CD4-positive, alpha-beta T cell (primary cell): ENCODE results near the gene RNF44. TPM values are rescaled to one million over a fixed set of nuclear protein-coding genes. Genes with fewer than 3 reads are reported as not detected.
A peak's percentile ranks its signal among the peaks of the same experiment; 100 is the strongest.

Source experiments
- ATAC-seq: fragments of 200-7000 bp; cut with Tn5 transposase; one replicate; pipeline ENCODE4 v1.10.0; 2022; ENCODE audit warnings: mild to moderate bottlenecking; ENCODE audit not compliant: poor library complexity
- CTCF ChIA-PET: fragments of 350-600 bp; sonication (Branson Sonifier 250); formaldehyde crosslinking; loops from one replicate; lab custom pipeline; 2021; ENCODE audit warnings: antibody characterized with exemption, inconsistent platforms; lab: Charles Lee
- POLR2A ChIA-PET: fragments of 350-600 bp; sonication (Branson Sonifier 250); formaldehyde crosslinking; loops from one replicate; lab custom pipeline; 2021; ENCODE audit warnings: antibody characterized with exemption, inconsistent platforms; lab: Charles Lee
- DNase-seq, 14 experiments: peaks; one replicate each; pipeline ENCODE4 v3.0.0-alpha.2; 2013 to 2020; ENCODE audit warnings: mixed read lengths in 2 of 14
- H3K27ac ChIP-seq, 2 donors: one replicate each; pipeline versions ENCODE4 v1.5.1 to v1.7.0; 2013; ENCODE audit warnings: low read length in 2 of 2, low read depth in 1 of 2, mild to moderate bottlenecking in 1 of 2
- H3K27me3 ChIP-seq, 2 experiments: 1 replicate in 1 of 2; 2 replicates in 1 of 2; pipeline versions ENCODE4 v1.6.1 to v1.7.0; 2013; ENCODE audit warnings: low read length in 2 of 2, control low read depth in 1 of 2, mild to moderate bottlenecking in 1 of 2, moderate library complexity in 1 of 2; ENCODE audit not compliant: insufficient read depth in 2 of 2, control insufficient read depth in 1 of 2
- H3K36me3 ChIP-seq: one replicate; pipeline ENCODE4 v1.6.1; 2013; ENCODE audit warnings: low read length, control low read depth; ENCODE audit not compliant: insufficient read depth
- H3K4me1 ChIP-seq: one replicate; pipeline ENCODE4 v1.6.1; 2013; ENCODE audit warnings: low read length, control low read depth; ENCODE audit not compliant: insufficient read depth
- H3K4me3 ChIP-seq: one replicate; pipeline ENCODE4 v1.5.1; 2013; ENCODE audit warnings: mild to moderate bottlenecking, low read length, moderate library complexity
- H3K9me3 ChIP-seq, 2 experiments: 1 replicate in 1 of 2; 2 replicates in 1 of 2; pipeline versions ENCODE4 v1.6.1 to v1.7.0; 2013; ENCODE audit warnings: low read length in 2 of 2, mild to moderate bottlenecking in 2 of 2, control low read depth in 1 of 2, moderate library complexity in 1 of 2; ENCODE audit not compliant: control insufficient read depth in 1 of 2, insufficient read depth in 1 of 2
- H3K27ac Mint-ChIP-seq: one replicate; pipeline ENCODE4 v1.8.0; 2020; ENCODE audit warnings: mixed read lengths
- H3K27me3 Mint-ChIP-seq: one replicate; pipeline ENCODE4 v1.8.0; 2021; ENCODE audit warnings: mixed read lengths
- H3K36me3 Mint-ChIP-seq: one replicate; pipeline ENCODE4 v1.8.0; 2021; ENCODE audit warnings: low read depth, mixed read lengths
- H3K4me1 Mint-ChIP-seq: one replicate; pipeline ENCODE4 v1.8.0; 2021; ENCODE audit warnings: low read depth, mixed read lengths
- H3K4me3 Mint-ChIP-seq: one replicate; pipeline ENCODE4 v1.8.0; 2020; ENCODE audit warnings: mild to moderate bottlenecking, mixed read lengths
- H3K9me3 Mint-ChIP-seq: one replicate; pipeline ENCODE4 v1.8.0; 2020; ENCODE audit warnings: mixed read lengths
- CTCF ChIP-seq: fragments of 200-600 bp; IDR thresholded peaks from one replicate; pipeline ENCODE4 v1.8.0; 2022; ENCODE audit warnings: antibody characterized with exemption, mild to moderate bottlenecking
- intact Hi-C, 2 experiments: fragments of 100-400 bp; cut with DNase I in 1 of 2; cut with micrococcal nuclease in 1 of 2; formaldehyde crosslinking; loops; one replicate each; pipeline versions ENCODE4 v1.15.1 to v1.9.0; 2023 to 2025; cut with DNase I, micrococcal nuclease
- total RNA-seq, 174 experiments: library from RNA in 2 of 174; stranded (reverse) in 2 of 174; gene quantifications; one replicate each; pipeline ENCODE4 v1.2.3 and lab custom pipeline; 2021 to 2026

RNF44 gene
- total RNA-seq, 2 experiments from 2014 or later, result 208 to 217 TPM

GRCh38 chr5:176550275-176550831 is 13.2 kb upstream of the RNF44 start:
- H3K36me3 Mint-ChIP-seq, result no peaks in the 10 kb centered on the region
- intact Hi-C loops, result no loop called here
- DNase-seq (peak in 1 of 14 experiments; percentile 23), ATAC-seq (no peak)
- peaks cover 54% of the 10 kb centered on the region for H3K4me1 Mint-ChIP-seq
- ChIA-PET CTCF (interaction anchor here (0.8 to 2.4 kb wide), 3 partner anchors 12 to 134 kb away, joined by 3 to 6 read pairs (median 3); partner anchors contain the start of genes CLTB and FAF2), POLR2A (interaction anchor here (1.0 to 4.5 kb wide), 5 partner anchors 9 to 103 kb away, joined by 3 to 29 read pairs (median 4); partner anchors contain the start of genes FAF2, RNF44 and TSPAN17)
- TF ChIP-seq CTCF, result no peak
- H3K36me3 ChIP-seq, result no peaks in the 10 kb centered on the region
- peak overlapping the region; percentile 71 for H3K27ac Mint-ChIP-seq
- peak overlapping the region in 1 of 2 donors; percentile 7 for H3K27ac ChIP-seq
- no peak overlapping the region for H3K4me3 Mint-ChIP-seq
- H3K27me3 Mint-ChIP-seq, result no peaks in the 10 kb centered on the region
- H3K4me1 ChIP-seq, result peaks cover 68% of the 10 kb centered on the region
- peak overlapping the region; percentile 37 for H3K4me3 ChIP-seq
- no peaks in the 10 kb centered on the region for H3K27me3 ChIP-seq
- H3K9me3 Mint-ChIP-seq, result no peaks in the 10 kb centered on the region
- no peaks in the 10 kb centered on the region for H3K9me3 ChIP-seq

- Histone ChIP-seq H3K27me3 (no peaks in the 10 kb centered on the region), H3K4me1 (peaks cover 68% of the 10 kb centered on the region), H3K27ac (no peak overlapping the region), H3K9me3 (no peaks in the 10 kb centered on the region), H3K36me3 (no peaks in the 10 kb centered on the region), H3K4me3 (no peak overlapping the region)
- no peak overlapping the region for H3K4me3 Mint-ChIP-seq
- no peak for TF ChIP-seq CTCF
- no peak for ATAC-seq
- no peaks in the 10 kb centered on the region for H3K9me3 Mint-ChIP-seq
- peak overlapping the region; percentile 71 for H3K27ac Mint-ChIP-seq
- peak in 1 of 14 experiments; percentile 11 for DNase-seq
- ChIA-PET CTCF (interaction anchor here (1.3 kb wide), 1 partner anchor 12 kb away, joined by 3 read pairs; no protein-coding TSS in a partner anchor), POLR2A (interaction anchor here (1.0 to 4.5 kb wide), 4 partner anchors 8 to 102 kb away, joined by 3 to 29 read pairs (median 6); partner anchors contain the start of genes FAF2, RNF44 and TSPAN17)
- H3K27me3 Mint-ChIP-seq, result no peaks in the 10 kb centered on the region
- H3K36me3 Mint-ChIP-seq, result no peaks in the 10 kb centered on the region
- intact Hi-C loops, result no loop called here
- H3K4me1 Mint-ChIP-seq, result peaks cover 54% of the 10 kb centered on the region
Observed at GRCh38 chr5:176549871-176550270, 12.7 kb upstream of the RNF44 start.

GRCh38 chr5:176548967-176549444 is 11.8 kb upstream of the RNF44 start, which contains the start of gene CDHR2:
Gene CDHR2 (plus strand): TSS chr5:176549342. CDS start chr5:176565353, 16,011 bp downstream.
- Histone ChIP-seq H3K27ac (peak within 1 kb of the TSS in 1 of 2 donors; percentile 47), H3K4me3 (no peak within 1 kb of the TSS), H3K36me3 (no peaks in the 10 kb centered on the region), H3K9me3 (no peaks in the 10 kb centered on the region), H3K4me1 (peaks cover 68% of the 10 kb centered on the region), H3K27me3 (no peaks in the 10 kb centered on the region)
- no peaks in the 10 kb centered on the region for H3K27me3 Mint-ChIP-seq
- no peak for TF ChIP-seq CTCF
- H3K4me1 Mint-ChIP-seq, result peaks cover 57% of the 10 kb centered on the region
- H3K36me3 Mint-ChIP-seq, result no peaks in the 10 kb centered on the region
- peak in 1 of 14 experiments; percentile 32 for DNase-seq
- POLR2A ChIA-PET, result interaction anchor here (4.5 kb wide), 1 partner anchor 12 kb away, joined by 29 read pairs; the partner anchor contains the start of gene RNF44
- CTCF ChIA-PET, result interaction anchor here (1.3 kb wide), 1 partner anchor 11 kb away, joined by 3 read pairs; no protein-coding TSS in a partner anchor
- ATAC-seq, result no peak
- intact Hi-C loops, result no loop called here
- no peaks in the 10 kb centered on the region for H3K9me3 Mint-ChIP-seq
- H3K27ac Mint-ChIP-seq, result peak within 1 kb of the TSS; percentile 74
- H3K4me3 Mint-ChIP-seq, result no peak within 1 kb of the TSS
